K562 (cell line): ENCODE results near the gene CIAPIN1. TPM values are rescaled to one million over a fixed set of nuclear protein-coding genes. Genes with fewer than 3 reads are reported as not detected.

Experiments
- ATAC-seq: fragments of 200-7000 bp; cut with Tn5 transposase; 3 replicates; pipeline ENCODE4 v1.9.1; 2020; ENCODE audit warnings: moderate library complexity
- BruUV-seq: library from RNA; stranded (reverse); fragments of 400-500 nt; replicated peaks from 2 replicates; lab custom pipeline; 2021; lab: Mats Ljungman, UMichigan
- CTCF ChIA-PET: fragments of 300-600 bp; formaldehyde crosslinking; extraction: SDS; loops from one replicate; lab custom pipeline; 2021; ENCODE audit warnings: low intra/inter-chr PET ratio; lab: Yijun Ruan, JAX
- POLR2A ChIA-PET: fragments of 300-600, 350-650 bp; sonication (Branson Sonifier 250); formaldehyde crosslinking; extraction: SDS; loops from one replicate; lab custom pipeline; 2021; ENCODE audit warnings: antibody characterized with exemption, inconsistent platforms; lab: Yijun Ruan, JAX
- DNase-seq, 4 experiments: peaks; one replicate each; pipeline versions ENCODE4 v3.0.0 to v3.0.0-alpha.2; 2011 to 2018; ENCODE audit warnings: low spot score in 3 of 4, mixed read lengths in 3 of 4; ENCODE audit errors: extremely low read depth in 1 of 4
- FAIRE-seq: peaks from 2 replicates; lab custom pipeline; 2011; peaks lifted over from hg19 to GRCh38; lab: Jason Lieb, UNC
- H2AFZ ChIP-seq: 2 replicates; pipeline ENCODE4 v1.6.0; 2011; ENCODE audit warnings: low read depth, low read length, control low read depth, inconsistent platforms
- H3K27ac ChIP-seq: fragments of 200-600 bp; 3 replicates; pipeline ENCODE4 v1.8.0; 2011; ENCODE audit warnings: low read depth, mild to moderate bottlenecking, control low read depth, inconsistent platforms, low read length, moderate library complexity, mixed read lengths; ENCODE audit errors: extremely low read depth
- H3K27me3 ChIP-seq, 2 experiments: fragments of 300-600 bp in 1 of 2; 2 replicates in 1 of 2; 3 replicates in 1 of 2; pipeline versions ENCODE4 v1.6.0 to v1.8.0; 2011; ENCODE audit warnings: inconsistent platforms in 2 of 2, low read length in 2 of 2, mild to moderate bottlenecking in 1 of 2, mixed read lengths in 1 of 2, moderate library complexity in 1 of 2; ENCODE audit not compliant: control insufficient read depth in 2 of 2, insufficient read depth in 2 of 2
- H3K36me3 ChIP-seq: fragments of 300-600 bp; 3 replicates; pipeline ENCODE4 v1.8.0; 2011; ENCODE audit warnings: mild to moderate bottlenecking, low read length, inconsistent platforms; ENCODE audit not compliant: control insufficient read depth, insufficient read depth
- H3K4me1 ChIP-seq, 2 experiments: fragments of 200-600 bp in 1 of 2; replicated peaks in 1 of 2; 2 replicates in 1 of 2; 3 replicates in 1 of 2; pipeline versions ENCODE4 v1.5.1 to v1.8.0; 2011; ENCODE audit warnings: inconsistent platforms in 2 of 2, low read length in 2 of 2, mild to moderate bottlenecking in 1 of 2, mixed read lengths in 1 of 2, moderate library complexity in 1 of 2; ENCODE audit not compliant: control insufficient read depth in 2 of 2, insufficient read depth in 2 of 2
- H3K4me2 ChIP-seq: 2 replicates; pipeline ENCODE4 v1.6.1; 2011; ENCODE audit warnings: low read length, control low read depth, inconsistent platforms, mixed read lengths; ENCODE audit not compliant: insufficient read depth
- H3K4me3 ChIP-seq: fragments of 200-600 bp; sonication (generic), shearing (Covaris generic); 2 replicates; pipeline ENCODE4 v1.5.1; 2016; ENCODE audit warnings: control low read depth, inconsistent platforms
- H3K79me2 ChIP-seq: fragments of 200-600 bp; 3 replicates; pipeline ENCODE4 v1.8.0; 2011; ENCODE audit warnings: low read length, inconsistent platforms; ENCODE audit not compliant: control insufficient read depth, insufficient read depth
- H3K9ac ChIP-seq, 2 experiments: 2 replicates each; pipeline versions ENCODE4 v1.6.0 to v1.6.1; 2011; ENCODE audit warnings: low read depth in 2 of 2, low read length in 2 of 2, control low read depth in 1 of 2, inconsistent platforms in 1 of 2, mild to moderate bottlenecking in 1 of 2, mixed read lengths in 1 of 2; ENCODE audit not compliant: insufficient read depth in 1 of 2
- H3K9me1 ChIP-seq: one replicate; pipeline ENCODE4 v1.6.0; 2011; ENCODE audit warnings: inconsistent platforms, mild to moderate bottlenecking, low read length, moderate library complexity; ENCODE audit not compliant: control insufficient read depth, insufficient read depth
- H3K9me3 ChIP-seq: replicated peaks from 2 replicates; pipeline ENCODE4 v1.5.1; 2011; ENCODE audit warnings: low read depth, low read length, inconsistent platforms; ENCODE audit not compliant: control insufficient read depth, insufficient read depth
- H4K20me1 ChIP-seq: replicated peaks from 2 replicates; pipeline ENCODE4 v1.6.1; 2011; ENCODE audit warnings: low read length, inconsistent platforms, mixed read lengths; ENCODE audit not compliant: control insufficient read depth, insufficient read depth
- ATF7 ChIP-seq: fragments of 450-650 bp; IDR thresholded peaks from 2 replicates; pipeline ENCODE4 v1.7.1; 2014; ENCODE audit warnings: mild to moderate bottlenecking, moderate library complexity
- CCAR2 ChIP-seq: fragments of 200-400 bp; formaldehyde crosslinking; IDR thresholded peaks from 2 replicates; pipeline ENCODE4 v1.6.1; 2017; ENCODE audit warnings: mild to moderate bottlenecking, low read depth, low read length
- COPS2 ChIP-seq: fragments of 450-650 bp; conservative IDR thresholded peaks from 2 replicates; pipeline ENCODE4 v1.6.1; 2016; ENCODE audit warnings: mild to moderate bottlenecking, moderate library complexity
- CTBP1 ChIP-seq: fragments of 450-650 bp; IDR thresholded peaks from 2 replicates; pipeline ENCODE4 v1.6.1; 2016; ENCODE audit warnings: borderline replicate concordance
- GTF2F1 ChIP-seq: IDR thresholded peaks from 2 replicates; pipeline ENCODE4 v1.6.1; 2011; ENCODE audit warnings: low read depth, low read length, improper control_type of control experiment
- JUND ChIP-seq, 2 experiments: IDR thresholded peaks; 2 replicates in 1 of 2; 3 replicates in 1 of 2; pipeline ENCODE4 v1.6.1; 2011; ENCODE audit warnings: borderline replicate concordance in 2 of 2, low read depth in 2 of 2, low read length in 2 of 2, improper control_type of control experiment in 1 of 2, missing biosample characterization in 1 of 2, missing genetic modification characterization in 1 of 2, missing genetic modification reagents in 1 of 2
- MTA3 ChIP-seq: fragments of 450-650 bp; formaldehyde crosslinking; IDR thresholded peaks from 2 replicates; pipeline ENCODE4 v1.6.1; 2017; ENCODE audit warnings: mild to moderate bottlenecking, borderline replicate concordance
- NCOA1 ChIP-seq: fragments of 450-650 bp; IDR thresholded peaks from 2 replicates; pipeline ENCODE4 v1.6.1; 2016; ENCODE audit warnings: low read depth
- POLR3G ChIP-seq: IDR thresholded peaks from 2 replicates; pipeline ENCODE4 v1.6.1; 2011; ENCODE audit not compliant: insufficient read length, insufficient replicate concordance; ENCODE audit errors: extremely low read depth
- RBFOX2 ChIP-seq: fragments of 200-400 bp; formaldehyde crosslinking; IDR thresholded peaks from 2 replicates; pipeline ENCODE4 v1.6.1; 2017; ENCODE audit warnings: low read depth, mild to moderate bottlenecking, low read length, moderate library complexity
- RUNX1 ChIP-seq: sonication (generic); IDR thresholded peaks from 2 replicates; pipeline ENCODE4 v1.6.1; 2016; ENCODE audit warnings: antibody characterized with exemption, low read depth
- ZNF263 ChIP-seq: sonication (generic); formaldehyde crosslinking; IDR thresholded peaks from 2 replicates; pipeline ENCODE4 v1.8.0; 2022; ENCODE audit warnings: mild to moderate bottlenecking, missing genetic modification reagents, borderline replicate concordance
- WGBS: fragments of 100-300 bp; shearing (Covaris generic); methylation state at CpG from one replicate; pipeline ENCODE4 v1.1.6; 2016; ENCODE audit warnings: low coverage, mixed read lengths; ENCODE audit not compliant: insufficient coverage; ENCODE audit errors: missing lambda C conversion rate; 5-methylcytosine and 5-hydroxymethylcytosine counted together
- in situ Hi-C: fragments of 300-500 bp; cut with MboI; formaldehyde crosslinking; loops from 4 replicates; pipeline ENCODE4 v1.15.0; 2018; ENCODE audit warnings: inconsistent platforms, mixed read lengths
- intact Hi-C: fragments of 100-400 bp; cut with micrococcal nuclease; formaldehyde crosslinking; loops from 2 replicates; pipeline ENCODE4 v1.14.2; 2022
- polyA plus RNA-seq, 8 experiments: library from polyadenylated mRNA; depleted of rRNA in 4 of 8; stranded (reverse) in 5 of 8; unstranded in 3 of 8; fragments of >200 nt; fragmentation: Nextera tagmentation in 2 of 8; fragmentation: Illumina TruSeq in 1 of 8; extraction: Ambion mirVana in 2 of 8; extraction: Trizol in 1 of 8; gene quantifications; 2 replicates each; pipeline versions ENCODE4 v1.2.1 to v1.2.3, GENCODE V29; 2011 to 2014; ENCODE audit warnings: inconsistent platforms in 1 of 8, missing spikeins in 1 of 8
- total RNA-seq, 7 experiments: library from RNA; depleted of rRNA in 6 of 7; stranded (reverse); fragments of >200 nt in 6 of 7; fragmentation: Illumina TruSeq in 2 of 7; extraction: Trizol in 2 of 7; gene quantifications; 2 replicates each; pipeline versions ENCODE4 v1.2.1 to v1.2.3, GENCODE V29; 2011 to 2021; ENCODE audit warnings: low replicate concordance in 1 of 7
- TF ChIP-seq, protein P1 (sequence below): sonication (generic); formaldehyde crosslinking; IDR thresholded peaks from 2 replicates; pipeline ENCODE4 v1.8.0; 2022; ENCODE audit warnings: mild to moderate bottlenecking, low read depth, missing genetic modification reagents
- TF ChIP-seq, protein P2 (sequence below): conservative IDR thresholded peaks from 2 replicates; pipeline ENCODE4 v1.6.1; 2011; ENCODE audit warnings: low read depth, mild to moderate bottlenecking, low read length; ENCODE audit not compliant: control insufficient read depth
- TF ChIP-seq, protein P3 (sequence below), 2 experiments: fragments of 450-650 bp; IDR thresholded peaks; 2 replicates each; pipeline ENCODE4 v1.6.1; 2016
- TF ChIP-seq, protein P4 (sequence below): sonication (generic); formaldehyde crosslinking; IDR thresholded peaks from 2 replicates; pipeline ENCODE4 v1.8.0; 2023; ENCODE audit warnings: mild to moderate bottlenecking, missing genetic modification reagents

Gene CIAPIN1
- total and polyA plus RNA-seq, 9 of the 15 experiments (the other 6 are each of a cell fraction or from before 2014, with no cell fraction given): 71.8 to 263 (median 95.7) TPM

DNA sequence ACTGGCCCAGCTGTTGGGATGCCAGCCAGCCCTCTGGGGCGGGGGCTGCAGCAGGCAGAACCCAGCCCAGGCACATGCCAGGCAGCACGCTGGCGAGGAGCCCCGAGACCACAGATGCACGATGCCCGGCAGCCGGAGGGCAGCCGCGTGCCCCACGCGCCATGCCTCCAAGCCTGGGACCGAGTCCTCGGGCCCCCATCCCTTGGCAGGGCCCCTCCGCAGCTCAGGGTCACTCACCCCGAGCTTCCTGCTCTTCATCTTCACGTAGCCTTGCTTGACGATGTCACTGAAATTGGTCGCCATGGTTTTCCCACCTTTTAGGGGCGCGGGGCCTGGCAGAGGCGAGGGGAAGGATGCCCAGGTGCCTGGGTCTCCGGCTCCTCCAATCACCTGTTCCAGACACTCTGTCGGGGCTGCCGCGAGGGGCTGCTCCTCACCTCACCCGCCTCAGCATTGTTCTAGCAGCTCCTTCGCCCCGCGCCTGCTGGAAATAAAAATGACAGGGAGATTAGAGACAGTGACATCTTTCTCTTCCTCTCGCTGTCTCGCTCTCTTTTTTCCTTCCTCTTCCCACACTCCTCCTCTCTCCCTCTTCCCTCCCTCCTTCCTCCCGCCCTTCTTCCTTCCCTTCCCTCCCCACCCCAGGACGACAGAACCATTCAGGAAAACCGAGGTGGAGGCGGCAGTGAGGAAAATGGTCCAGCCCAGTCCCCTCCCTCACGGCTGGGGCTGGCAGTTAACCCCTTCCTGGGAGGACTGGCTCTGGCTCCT lies 32.2 kb upstream of the CIAPIN1 start:
- no TSS peak for BruUV-seq
- Histone ChIP-seq H2AFZ (peak overlapping the region; percentile 80), H4K20me1 (no peaks in the 10 kb centered on the region), H3K9me1 (no peaks in the 10 kb centered on the region), H3K4me1 (peaks cover 27 to 59% of the 10 kb centered on the region in 2 experiments), H3K9ac (peak overlapping the region; percentile 26 to 83; a peak in 2 of 4 replicates), H3K36me3 (0 out of 3 replicates have a peak, but pooled peaks cover 3% of the 10 kb centered on the region), H3K27ac (no peak overlapping the region), H3K4me3 (no peak overlapping the region), H3K79me2 (no peaks in the 10 kb centered on the region), H3K4me2 (peak overlapping the region; percentile 58), H3K9me3 (no peaks in the 10 kb centered on the region), H3K27me3 (no peaks in the 10 kb centered on the region)
- in situ Hi-C loops: loop anchor here (5.0 kb wide), 1 partner anchor 38 kb away; no protein-coding TSS in a partner anchor
- ATAC-seq (no peak), FAIRE-seq (no peak), DNase-seq (peak in 1 of 4 experiments; percentile 23)
- intact Hi-C loops: no loop called here
- WGBS: 80% methylated on average over 27 of the region's 36 CpGs
- CTCF ChIA-PET: no interaction called here
- POLR2A ChIA-PET: interaction anchor here (0.7 to 1.1 kb wide), 2 partner anchors 17 to 49 kb away, joined by 3 to 6 read pairs; partner anchors contain the start of gene POLR2C
- TF ChIP-seq, protein P1, sequence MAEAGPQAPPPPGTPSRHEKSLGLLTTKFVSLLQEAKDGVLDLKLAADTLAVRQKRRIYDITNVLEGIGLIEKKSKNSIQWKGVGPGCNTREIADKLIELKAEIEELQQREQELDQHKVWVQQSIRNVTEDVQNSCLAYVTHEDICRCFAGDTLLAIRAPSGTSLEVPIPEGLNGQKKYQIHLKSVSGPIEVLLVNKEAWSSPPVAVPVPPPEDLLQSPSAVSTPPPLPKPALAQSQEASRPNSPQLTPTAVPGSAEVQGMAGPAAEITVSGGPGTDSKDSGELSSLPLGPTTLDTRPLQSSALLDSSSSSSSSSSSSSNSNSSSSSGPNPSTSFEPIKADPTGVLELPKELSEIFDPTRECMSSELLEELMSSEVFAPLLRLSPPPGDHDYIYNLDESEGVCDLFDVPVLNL: no peak
- TF ChIP-seq NCOA1 (no peak), POLR3G (no peak), GTF2F1 (no peak), ZNF263 (peak; percentile 27; the same call in 1 of the 2 replicates), CTBP1 (no peak), CCAR2 (no peak), JUND (IDR thresholded peaks at IDR 0.05; ENCODE audit: borderline replicate concordance, low read depth, low read length) (0 out of 2 replicates have a peak, but pooled peaks have one; percentile 21), JUND (tag; IDR thresholded peaks at IDR 0.05; ENCODE audit: borderline replicate concordance, low read depth, low read length) (no peak), RBFOX2 (peak; percentile 14; the same call in 1 of the 2 replicates), RUNX1 (no peak), COPS2 (no peak), ATF7 (0 out of 2 replicates have a peak, but pooled peaks have one; percentile 22), MTA3 (no peak)
- TF ChIP-seq, protein P2, sequence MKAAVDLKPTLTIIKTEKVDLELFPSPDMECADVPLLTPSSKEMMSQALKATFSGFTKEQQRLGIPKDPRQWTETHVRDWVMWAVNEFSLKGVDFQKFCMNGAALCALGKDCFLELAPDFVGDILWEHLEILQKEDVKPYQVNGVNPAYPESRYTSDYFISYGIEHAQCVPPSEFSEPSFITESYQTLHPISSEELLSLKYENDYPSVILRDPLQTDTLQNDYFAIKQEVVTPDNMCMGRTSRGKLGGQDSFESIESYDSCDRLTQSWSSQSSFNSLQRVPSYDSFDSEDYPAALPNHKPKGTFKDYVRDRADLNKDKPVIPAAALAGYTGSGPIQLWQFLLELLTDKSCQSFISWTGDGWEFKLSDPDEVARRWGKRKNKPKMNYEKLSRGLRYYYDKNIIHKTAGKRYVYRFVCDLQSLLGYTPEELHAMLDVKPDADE: no peak
- TF ChIP-seq, protein P3, sequence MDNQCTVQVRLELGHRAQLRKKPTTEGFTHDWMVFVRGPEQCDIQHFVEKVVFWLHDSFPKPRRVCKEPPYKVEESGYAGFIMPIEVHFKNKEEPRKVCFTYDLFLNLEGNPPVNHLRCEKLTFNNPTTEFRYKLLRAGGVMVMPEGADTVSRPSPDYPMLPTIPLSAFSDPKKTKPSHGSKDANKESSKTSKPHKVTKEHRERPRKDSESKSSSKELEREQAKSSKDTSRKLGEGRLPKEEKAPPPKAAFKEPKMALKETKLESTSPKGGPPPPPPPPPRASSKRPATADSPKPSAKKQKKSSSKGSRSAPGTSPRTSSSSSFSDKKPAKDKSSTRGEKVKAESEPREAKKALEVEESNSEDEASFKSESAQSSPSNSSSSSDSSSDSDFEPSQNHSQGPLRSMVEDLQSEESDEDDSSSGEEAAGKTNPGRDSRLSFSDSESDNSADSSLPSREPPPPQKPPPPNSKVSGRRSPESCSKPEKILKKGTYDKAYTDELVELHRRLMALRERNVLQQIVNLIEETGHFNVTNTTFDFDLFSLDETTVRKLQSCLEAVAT (IDR thresholded peaks at IDR 0.05): 0 out of 4 replicates have a peak, but pooled peaks of 1 of the 2 experiments have one; percentile 31
- TF ChIP-seq, protein P4, sequence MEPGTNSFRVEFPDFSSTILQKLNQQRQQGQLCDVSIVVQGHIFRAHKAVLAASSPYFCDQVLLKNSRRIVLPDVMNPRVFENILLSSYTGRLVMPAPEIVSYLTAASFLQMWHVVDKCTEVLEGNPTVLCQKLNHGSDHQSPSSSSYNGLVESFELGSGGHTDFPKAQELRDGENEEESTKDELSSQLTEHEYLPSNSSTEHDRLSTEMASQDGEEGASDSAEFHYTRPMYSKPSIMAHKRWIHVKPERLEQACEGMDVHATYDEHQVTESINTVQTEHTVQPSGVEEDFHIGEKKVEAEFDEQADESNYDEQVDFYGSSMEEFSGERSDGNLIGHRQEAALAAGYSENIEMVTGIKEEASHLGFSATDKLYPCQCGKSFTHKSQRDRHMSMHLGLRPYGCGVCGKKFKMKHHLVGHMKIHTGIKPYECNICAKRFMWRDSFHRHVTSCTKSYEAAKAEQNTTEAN: no peak
